CD4-positive, alpha-beta T cell treated with Interleukin-10 for 1 hour (primary cell): Measurements from ENCODE around the gene FGF14.

Experiments
- DNase-seq: peaks from one replicate; pipeline ENCODE4 v3.0.0-alpha.2; 2020

The FGF14 gene

DNA sequence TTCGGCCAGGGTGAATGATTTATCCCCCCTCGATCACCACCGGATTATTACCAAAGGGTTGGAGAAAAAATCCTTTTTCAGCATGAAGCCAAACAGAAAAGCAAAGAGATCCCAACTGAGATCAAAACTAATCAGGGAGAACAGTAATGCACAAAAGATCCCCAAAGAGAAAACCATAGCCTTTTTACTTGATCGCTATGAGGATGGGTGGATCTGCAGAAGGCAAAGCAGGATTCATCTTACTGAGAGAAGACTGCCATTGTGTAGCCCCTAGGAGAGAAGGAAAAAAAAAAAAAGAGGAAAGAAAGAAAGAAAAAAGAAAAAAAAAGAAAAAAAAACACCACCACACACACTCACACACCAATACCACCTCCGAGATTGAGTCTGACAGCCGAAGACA is at the start of gene FGF14:
Gene FGF14 (minus strand): TSS at position 283 of the 400 bp plus-strand sequence.
- no peak for DNase-seq

DNA sequence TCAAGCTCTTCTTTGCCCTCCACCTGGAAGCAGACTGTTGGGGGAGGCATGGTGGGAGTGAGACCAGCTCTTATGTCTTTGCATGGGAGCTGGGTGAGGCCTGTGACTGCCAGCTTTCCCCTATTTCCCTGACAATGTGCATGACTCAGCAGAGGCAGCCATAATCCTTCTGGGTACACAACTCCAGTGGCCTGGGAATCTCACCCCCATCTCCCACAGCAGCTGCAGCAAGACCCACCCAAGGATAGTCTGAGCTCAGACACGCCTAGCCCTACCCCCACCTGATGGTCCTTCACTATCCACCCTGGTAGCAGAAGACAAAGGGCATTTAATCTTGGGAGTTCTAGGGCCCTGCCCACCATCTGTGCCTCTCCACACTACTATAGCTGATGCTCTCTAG is 41.4 kb upstream of the FGF14 start:
- no peak for DNase-seq

DNA sequence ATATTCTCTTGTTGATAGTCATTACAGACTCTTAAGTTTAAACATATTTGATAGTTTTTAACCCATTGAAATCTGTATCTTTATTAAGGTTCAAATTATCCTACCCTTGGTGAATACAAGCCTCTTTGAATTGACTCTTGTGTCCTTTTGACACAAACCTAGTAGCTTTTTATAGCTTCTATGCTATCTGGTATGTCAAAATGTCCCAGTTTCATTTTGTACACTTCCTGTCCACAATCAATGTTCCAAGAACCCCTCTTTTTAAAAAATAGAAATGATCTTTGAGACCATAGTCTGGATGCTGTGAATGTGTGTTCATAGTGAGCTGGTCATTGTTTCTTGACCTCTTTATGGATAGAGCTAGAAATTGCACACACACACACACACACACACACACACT is 39.2 kb upstream of the FGF14 start:
- DNase-seq, result no peak

DNA sequence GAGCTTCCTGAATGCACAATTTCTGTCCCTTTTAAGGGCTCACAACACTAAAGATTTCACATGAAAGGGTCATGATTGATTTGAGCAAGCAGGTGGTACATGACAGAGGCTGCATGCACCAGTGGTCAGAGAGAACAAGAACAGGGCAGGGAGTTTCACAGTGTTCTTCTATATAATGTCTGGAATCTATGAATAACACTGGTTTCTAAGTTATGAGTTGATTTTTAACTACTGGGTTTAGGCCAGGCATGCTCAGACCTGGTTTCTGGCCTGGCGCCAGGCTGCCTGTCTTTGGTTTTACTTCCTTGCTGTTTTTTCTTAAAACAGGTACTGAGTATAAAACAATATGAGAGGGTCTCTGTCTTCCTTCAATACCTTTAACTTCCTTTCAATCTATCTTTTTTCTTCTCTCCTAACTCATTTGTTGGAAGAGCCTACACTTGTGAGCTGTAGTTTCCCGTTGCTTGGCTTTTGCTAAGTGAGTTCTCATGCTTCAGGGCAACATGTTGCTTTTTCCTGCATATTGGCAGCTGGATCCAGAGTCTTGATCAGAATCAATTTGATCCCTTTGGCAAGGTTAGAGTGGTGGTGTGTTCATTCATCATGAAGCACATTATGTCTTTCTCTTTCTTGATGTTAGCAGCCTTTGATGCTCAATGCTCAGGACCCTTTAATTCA is 38.5 kb upstream of the FGF14 start:
- DNase-seq, result no peak

DNA sequence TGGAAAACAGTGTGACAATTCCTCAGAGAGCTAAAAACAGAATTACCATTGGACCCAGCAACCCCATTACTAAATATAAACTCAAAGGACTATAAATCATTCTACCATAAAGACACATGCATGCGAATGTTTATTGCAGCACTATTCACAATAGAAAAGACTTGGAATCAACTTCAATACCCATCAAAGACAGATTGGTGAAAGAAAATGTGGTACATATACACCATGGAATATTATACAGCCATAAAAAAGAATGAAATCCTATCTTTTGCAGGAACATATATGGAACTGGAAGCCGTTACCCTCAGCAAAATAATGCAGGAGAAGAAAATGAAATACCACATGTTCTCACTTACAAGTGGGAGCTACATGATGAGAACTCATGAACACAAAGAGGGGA is 20.8 kb upstream of the FGF14 start:
- no peak for DNase-seq

DNA sequence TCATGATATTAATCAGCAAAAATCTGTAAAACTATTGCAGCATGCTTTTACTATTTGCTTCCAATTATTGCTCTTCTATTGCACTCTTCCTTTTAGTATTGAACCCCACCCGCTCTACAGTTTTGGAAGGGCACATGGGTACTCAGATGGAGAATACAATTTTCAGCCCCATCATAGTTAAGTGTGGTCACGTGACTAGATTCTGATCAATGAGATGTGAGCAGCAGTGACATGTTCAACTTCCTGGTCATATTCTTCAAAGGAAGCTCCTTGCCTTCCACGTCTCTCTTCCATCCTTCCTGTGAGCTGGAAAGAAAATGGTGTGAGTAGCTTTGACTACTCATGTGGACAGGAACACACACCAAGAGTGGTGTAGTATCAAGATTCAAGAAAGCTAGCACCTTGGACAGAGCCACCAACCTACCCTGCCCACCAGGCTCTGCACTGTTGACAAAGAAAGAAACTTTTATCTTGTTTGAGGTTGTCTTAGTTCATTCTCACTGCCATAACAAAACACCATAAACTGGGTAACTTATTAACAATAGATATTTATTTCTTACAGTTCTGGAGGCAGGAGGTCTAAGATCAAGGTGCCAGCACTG is 3.8 kb upstream of the FGF14 start:
- DNase-seq, result no peak

DNA sequence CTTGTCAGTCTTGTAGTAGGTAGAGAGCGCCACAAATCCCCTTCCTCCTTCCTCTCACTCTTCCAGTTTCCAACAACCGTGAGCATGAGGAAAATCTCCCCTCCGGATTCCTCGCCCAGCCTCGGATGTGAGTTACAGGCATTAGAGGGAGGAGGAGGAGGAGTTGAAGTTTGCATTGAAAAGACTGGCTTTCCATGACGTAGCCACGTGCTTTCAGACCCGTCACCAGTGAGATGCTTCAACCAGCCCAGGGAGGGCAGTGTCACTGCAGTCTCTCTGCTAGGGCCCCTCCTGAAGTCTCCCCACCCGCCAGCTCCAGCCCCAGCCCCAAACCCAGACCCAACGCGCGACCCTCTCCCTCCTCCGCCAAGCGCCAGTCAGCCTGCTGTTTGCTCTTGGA is 442 bp upstream of the FGF14 start:
- DNase-seq, result peak; percentile 18

DNA sequence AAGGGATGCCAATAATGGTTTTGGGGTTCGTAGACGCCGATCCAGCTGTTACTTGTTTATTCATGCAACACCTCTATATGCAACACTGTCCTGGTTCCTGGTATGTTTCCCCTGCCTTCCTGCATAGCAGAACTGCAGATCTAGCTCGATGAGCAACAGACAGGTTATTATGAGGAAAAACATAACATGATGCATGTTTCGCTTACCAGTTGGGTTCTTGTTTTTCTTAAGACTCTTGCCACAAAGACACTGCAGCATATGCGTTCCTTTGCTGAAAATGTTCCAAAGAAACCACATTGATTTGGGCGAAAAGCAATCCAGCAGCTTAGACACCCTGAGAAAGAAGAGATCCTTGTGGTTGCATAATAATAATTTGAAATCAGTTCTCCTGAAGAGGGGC is 583 bp downstream of the FGF14 start:
- DNase-seq, result no peak

DNA sequence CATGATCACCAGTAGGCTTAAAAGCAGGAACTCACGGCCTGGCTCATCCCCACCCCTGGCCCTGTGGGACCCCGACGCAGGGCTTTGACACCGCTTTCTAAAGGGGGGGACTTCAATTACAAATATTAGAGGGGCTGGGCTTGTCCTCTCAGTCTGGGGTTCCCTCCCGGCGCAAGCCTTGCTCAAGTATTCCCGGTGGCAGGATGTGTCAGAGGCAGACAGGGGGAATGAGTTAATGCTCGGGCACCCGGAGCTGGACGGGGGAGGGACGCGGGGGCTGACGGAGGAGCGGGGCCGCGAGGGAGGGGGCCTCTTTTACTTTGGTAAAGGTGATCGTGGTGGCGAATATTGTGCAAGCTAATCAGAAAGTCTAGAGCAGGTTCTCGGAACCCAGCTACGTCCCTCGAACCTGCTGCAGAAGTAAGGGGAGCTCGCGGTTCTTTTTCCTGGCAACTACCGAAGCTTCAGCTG is 1.1 kb downstream of the FGF14 start:
- DNase-seq, result no peak

DNA sequence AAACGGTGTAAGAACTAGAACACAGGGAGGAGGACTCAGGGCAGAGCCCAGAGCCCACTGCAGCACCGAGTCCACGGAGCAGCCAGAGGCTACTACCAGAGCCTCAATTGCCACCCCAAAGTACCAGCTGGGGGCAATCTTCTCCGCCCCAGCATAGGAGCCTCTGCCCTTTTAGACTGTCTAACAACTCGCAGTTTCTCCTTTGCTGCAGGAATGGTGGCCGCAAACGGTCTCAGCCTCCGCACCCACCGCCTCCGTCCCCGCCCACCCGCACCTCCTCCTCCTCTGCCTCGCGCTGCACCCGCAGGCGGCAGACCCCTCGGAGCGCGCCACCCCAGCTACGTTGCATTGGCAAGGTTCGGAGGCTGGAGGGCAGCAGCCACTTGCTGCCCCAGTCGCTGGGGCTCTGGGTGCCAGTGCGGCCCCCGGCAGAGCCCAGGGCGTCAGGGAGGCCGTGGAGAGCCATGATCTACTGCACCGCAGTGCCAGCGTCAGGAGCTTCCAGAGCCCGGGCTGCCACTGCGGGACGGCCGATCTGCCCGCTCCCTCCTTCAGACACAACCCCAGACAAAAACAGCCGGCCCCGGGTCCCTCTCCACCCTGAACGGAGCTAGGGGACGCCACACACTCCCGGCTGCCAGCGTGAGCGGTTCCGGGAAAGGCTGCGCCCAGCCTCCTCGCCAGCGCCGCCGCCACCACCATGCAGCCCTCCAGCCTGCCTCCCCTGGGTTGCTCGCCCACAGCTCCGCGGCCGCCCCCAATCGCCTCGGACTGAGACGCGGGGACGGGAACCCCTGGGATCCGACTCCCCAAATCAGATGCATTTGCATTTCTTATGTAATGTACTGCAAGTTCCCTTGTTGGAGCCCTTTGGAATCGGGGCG is 1.8 kb downstream of the FGF14 start:
- no peak for DNase-seq

DNA sequence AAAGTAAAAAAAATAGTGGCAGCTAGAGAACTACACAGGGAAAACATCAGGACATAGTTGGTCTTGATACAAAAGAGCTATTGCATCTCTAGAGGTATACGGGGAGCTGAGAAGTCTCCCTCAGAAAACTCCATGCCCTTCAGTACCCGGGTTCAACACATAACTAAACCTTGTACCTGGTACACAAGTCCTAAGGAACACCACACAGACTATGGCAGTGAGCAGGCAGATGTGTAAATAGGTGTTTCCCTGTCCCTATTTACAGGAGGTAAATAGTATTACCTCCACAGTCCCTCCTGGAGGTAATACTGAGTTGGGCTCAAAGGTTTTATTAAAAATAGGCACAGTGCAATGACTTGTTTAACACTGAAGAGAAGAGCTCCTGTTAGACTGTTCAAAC is 5.9 kb downstream of the FGF14 start:
- DNase-seq, result no peak

DNA sequence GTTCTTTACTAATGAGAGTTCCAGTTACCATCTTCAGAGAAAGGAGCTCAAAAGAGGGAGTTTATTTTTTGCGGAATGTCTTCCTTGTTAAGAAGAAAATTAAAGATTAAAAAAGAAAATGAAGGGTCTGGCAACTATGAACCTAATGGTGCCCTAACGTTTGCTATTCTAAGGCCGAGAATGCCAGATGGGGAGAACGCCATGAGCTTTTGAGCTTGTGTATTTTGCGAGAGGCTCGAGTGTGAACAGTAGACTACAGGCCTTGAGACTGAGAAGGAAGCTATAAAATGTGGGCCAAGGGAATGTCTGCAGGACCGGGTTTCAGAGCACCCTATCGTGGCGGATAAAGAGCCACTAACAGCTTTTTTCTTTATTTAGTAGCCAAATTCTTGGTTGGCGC is 6.7 kb downstream of the FGF14 start:
- no peak for DNase-seq

DNA sequence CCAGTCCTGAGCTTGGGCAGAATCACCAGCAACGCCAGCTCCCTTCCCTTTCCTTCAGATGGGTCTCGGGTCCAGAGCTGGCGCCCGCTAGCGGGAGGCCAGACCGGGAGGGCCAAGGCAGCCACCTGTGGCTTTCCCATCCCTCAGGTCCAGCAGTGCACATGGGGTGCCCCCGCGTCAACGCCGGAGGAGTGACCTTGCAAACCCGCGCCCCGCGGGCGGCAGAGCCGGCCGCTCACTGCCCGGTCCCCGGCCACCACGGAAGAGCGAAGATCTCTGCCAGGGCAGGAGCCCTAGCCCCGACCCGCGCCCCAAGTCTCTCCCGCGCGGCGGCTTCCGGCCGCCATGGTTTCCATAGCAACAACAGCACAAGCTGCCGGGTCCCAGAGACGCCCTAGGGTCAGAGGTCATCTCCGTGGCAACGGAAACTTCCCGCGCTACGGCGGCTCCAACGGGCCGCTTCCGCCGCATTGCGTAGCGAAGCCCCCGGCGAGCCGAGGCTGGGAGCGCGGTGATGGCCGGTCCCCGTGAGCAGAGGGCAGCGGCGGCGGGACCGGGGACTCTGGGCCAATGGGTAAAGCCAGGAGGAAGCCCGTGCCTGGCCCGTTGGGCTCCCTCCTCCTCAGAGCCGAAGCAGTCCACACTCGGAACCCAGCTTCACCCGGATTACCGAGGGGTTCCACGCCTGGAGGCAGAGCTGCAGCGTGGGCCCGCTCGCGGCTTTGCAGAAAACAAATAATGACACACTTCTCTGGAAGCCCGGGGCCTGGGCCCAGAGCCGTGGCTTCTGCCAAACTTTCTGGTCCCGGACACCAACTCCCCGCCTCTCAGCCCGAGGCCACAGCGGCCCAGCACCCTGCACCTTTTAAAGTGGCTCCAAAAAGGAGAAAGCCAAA is 7.4 kb downstream of the FGF14 start:
- DNase-seq, result peak; percentile 95

DNA sequence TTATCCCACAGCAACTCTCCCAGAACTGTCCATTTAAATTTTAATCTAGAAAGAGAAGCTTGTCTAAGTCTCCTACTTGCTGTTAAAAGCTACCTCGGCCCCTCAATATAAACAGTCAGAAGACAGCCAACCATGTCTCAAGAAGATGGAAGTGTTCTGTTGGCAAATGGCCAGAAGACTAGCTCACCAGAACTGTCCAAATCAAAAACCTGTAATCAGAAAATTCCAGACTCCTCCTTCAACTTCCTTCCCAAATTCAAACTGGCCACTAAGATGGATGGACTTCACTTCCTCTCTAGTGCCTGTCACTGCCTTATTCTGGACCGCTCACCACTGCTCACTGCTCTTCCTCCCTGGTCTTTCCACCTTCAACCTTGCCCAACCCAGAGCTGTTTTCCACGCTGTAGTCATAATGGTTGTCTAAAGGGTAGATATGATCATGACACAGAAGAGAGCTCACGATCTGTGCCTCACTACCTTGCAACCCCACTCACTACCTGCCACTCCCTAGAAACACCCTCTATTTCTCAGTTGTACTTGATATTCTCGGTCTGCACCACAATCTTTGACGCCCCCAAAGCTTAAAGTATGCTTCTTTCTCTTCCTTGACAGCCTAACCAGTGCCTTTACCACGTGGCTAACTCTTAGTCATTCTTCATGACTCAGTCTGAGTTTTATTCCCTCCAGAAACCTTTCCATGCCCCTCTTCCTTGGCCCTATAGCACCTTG is 9.2 kb downstream of the FGF14 start:
- DNase-seq, result no peak

DNA sequence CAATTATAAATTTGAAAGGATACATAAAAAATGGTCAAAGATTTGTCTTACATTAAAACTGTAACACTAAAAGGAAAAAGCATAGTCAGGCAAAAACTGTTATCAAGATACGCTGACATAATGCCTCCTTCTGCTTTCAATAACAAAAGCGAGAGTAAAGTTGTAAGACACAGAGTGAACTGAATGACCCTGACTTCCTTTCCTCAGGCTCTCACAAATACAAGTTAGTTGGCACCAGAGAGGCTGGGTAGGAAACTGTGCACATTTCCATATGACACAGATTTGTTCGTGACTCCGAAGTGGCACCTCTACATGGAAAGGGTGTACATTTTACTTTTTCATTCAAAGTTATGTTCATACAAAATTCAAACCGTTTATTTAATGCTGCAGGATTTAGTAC is 15.4 kb downstream of the FGF14 start:
- DNase-seq, result no peak

DNA sequence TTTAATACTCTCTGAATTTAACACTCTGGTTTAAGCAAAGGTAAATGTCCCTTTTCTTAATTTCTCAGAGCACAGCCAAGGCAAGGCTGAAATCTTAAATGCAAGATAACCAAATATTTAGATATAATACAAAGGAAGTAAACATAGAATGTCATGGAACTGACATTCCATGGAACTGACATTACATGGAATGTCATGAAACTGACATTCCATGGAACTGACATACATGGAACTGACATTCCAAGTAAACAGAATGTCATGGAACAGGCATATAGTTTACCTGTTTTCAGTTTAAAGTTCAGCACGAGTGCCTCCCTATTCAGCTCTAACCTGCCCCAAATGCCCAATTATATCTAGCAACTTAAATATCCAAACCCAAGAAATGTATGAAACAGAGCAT is 21.8 kb downstream of the FGF14 start:
- no peak for DNase-seq

DNA sequence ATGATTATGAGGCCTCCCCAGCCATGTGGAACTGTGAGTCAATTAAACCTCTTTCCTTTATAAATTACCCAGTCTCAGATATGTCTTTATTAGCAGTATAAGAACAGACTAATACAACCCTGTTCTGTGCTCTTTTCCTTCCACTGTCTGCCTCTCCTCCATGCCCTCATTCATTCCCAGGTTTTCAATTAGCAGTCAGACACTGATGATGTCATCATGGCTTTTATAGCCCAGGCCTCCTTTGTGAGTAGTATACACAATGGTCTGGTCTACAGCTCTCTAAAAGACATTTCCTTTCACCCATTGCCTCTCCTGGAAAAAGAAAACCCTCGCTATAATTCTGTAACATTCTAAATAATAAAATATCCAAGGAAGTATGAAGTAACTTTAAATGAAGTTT is 25.5 kb downstream of the FGF14 start:
- no peak for DNase-seq

DNA sequence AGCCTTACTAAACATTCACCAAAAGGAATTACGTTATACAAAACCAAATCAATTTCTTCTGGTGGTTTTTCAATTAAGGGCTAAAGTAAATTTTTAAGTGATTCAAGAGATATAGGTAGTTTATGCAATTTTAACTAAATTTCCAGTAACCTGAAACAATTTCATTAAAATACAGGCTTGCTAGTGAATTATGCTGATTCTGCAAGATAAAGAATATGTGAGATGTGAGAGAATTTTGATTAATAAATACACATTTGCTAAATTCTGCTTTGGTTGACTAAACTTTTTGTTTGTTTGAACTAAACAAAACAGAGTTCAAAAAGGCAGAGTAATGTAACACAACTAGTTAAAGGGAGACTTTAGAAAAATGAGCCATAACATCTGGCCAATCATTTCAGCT is 27.1 kb downstream of the FGF14 start:
- DNase-seq, result no peak

DNA sequence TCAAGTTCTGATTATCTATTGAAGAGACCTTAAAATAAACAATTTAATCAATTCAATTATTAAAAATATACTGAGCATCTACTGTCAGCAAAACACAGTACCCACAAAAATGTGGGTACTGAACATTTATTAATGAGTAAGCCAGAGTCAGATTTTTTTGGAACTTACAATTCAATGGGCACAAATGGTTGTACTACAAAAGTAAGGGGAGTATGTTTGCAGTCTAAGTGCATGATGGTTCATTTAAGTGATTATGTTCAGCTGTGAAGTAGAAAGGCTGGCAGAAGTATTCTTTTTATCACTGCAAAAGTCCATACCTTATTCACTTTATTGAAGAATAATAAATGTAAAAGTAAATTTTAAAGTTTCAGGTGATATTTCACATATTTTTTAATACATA is 27.6 kb downstream of the FGF14 start:
- DNase-seq, result no peak

DNA sequence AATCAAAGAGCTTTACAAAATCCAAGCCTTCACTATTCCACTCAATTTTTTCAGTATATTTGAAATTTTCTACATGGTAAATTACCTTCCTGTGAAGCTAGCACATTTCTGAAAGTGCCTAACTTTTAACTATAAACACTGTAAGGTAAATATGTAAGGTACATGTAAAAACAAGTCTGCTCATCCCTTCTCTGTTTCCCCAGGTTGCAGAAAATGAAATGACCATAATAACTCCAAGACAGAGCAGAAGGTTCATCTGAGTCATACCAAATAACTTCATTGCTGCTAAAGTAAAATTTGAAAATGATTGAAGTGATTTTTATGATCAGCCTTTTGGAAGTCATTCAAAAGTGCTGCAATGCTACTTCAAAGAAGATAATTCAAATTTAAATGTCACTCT is 28.6 kb downstream of the FGF14 start:
- no peak for DNase-seq

DNA sequence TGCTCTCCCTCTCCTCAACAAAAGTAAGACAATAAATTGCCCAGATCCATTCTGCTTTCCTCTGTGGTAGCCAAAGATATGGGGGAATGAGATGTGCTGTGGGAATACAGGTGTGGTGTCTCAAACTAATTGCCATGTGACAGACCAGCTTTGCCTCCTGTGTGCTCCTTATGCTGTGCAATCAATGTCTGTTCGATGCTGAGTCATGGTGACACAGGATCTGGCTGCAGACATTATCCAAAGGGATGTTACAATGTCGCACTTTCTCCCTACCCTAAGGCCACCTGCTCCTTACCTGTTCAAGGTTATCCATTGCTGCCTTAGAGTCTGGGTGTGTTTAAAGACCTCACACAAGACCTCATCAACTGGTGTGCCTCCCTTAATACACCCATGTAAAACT is 32.5 kb downstream of the FGF14 start:
- no peak for DNase-seq

DNA sequence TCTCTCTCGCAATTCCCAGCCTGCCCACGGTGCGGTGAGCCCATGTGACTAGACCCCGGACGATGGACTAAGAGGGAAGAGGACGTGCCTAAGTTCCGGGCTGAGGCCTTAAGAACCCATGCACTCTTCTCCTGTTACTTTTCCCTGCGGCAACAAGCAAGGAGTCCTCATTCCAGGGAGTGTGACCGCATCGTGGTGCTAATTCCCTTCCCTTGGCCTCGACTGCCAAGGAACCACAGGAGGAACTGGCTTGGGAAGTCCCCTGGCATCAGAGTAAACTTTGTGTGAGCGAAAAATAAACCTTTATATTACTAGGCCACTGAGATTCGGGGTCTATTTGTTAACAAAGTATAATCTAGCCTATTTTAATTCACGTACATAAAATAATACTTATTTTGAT is 34.0 kb downstream of the FGF14 start:
- DNase-seq, result no peak
